Measurements from ENCODE around the gene PFN3. TPM values are rescaled to one million over a fixed set of nuclear protein-coding genes. Genes with fewer than 3 reads are reported as not detected.

The PFN3 gene
- total RNA-seq, 1 donor from 2014 or later, result not detected

GRCh38 chr5:177444106-177445051 is 43.9 kb upstream of the PFN3 start:
- TF ChIP-seq CTCF (IDR thresholded peaks at IDR 0.05), result no peak
- no peak overlapping the region for H3K27ac Mint-ChIP-seq (ENCODE audit: unreplicated experiment)
- H3K36me3 Mint-ChIP-seq (ENCODE audit: low read depth), result peaks cover 8% of the 10 kb centered on the region
- DNase-seq (ENCODE audit: low spot score), result no peak
- peaks cover 21% of the 10 kb centered on the region for H3K4me1 Mint-ChIP-seq (ENCODE audit: low read depth)
- H3K27me3 Mint-ChIP-seq (ENCODE audit: low read depth), result no peaks in the 10 kb centered on the region
- no peak overlapping the region for H3K4me3 Mint-ChIP-seq (ENCODE audit: unreplicated experiment)
- H3K9me3 Mint-ChIP-seq (ENCODE audit: low read depth), result no peaks in the 10 kb centered on the region

GRCh38 chr5:177443144-177443983 is 42.9 kb upstream of the PFN3 start:
- no peak for TF ChIP-seq CTCF (IDR thresholded peaks at IDR 0.05)
- H3K27ac Mint-ChIP-seq (ENCODE audit: unreplicated experiment), result no peak overlapping the region
- no peaks in the 10 kb centered on the region for H3K27me3 Mint-ChIP-seq (ENCODE audit: low read depth)
- DNase-seq (ENCODE audit: low spot score), result no peak
- no peaks in the 10 kb centered on the region for H3K9me3 Mint-ChIP-seq (ENCODE audit: low read depth)
- peaks cover 17% of the 10 kb centered on the region for H3K4me1 Mint-ChIP-seq (ENCODE audit: low read depth)
- H3K4me3 Mint-ChIP-seq (ENCODE audit: unreplicated experiment), result no peak overlapping the region
- H3K36me3 Mint-ChIP-seq (ENCODE audit: low read depth), result peaks cover 11% of the 10 kb centered on the region

- DNase-seq (ENCODE audit: low spot score), result no peak
- Mint-ChIP-seq H3K27me3 (ENCODE audit: low read depth) (no peaks in the 10 kb centered on the region), H3K36me3 (ENCODE audit: low read depth) (peaks cover 14% of the 10 kb centered on the region), H3K4me3 (ENCODE audit: unreplicated experiment) (no peak overlapping the region), H3K27ac (ENCODE audit: unreplicated experiment) (no peak overlapping the region), H3K4me1 (ENCODE audit: low read depth) (peaks cover 18% of the 10 kb centered on the region), H3K9me3 (ENCODE audit: low read depth) (no peaks in the 10 kb centered on the region)
- no peak for TF ChIP-seq CTCF (IDR thresholded peaks at IDR 0.05)
These were observed 41.8 kb upstream of the PFN3 start for GRCh38 chr5:177442066-177442826.

- H3K9me3 Mint-ChIP-seq (ENCODE audit: low read depth), result no peaks in the 10 kb centered on the region
- H3K36me3 Mint-ChIP-seq (ENCODE audit: low read depth), result peaks cover 18% of the 10 kb centered on the region
- no peaks in the 10 kb centered on the region for H3K27me3 Mint-ChIP-seq (ENCODE audit: low read depth)
- DNase-seq (ENCODE audit: low spot score), result no peak
- H3K4me3 Mint-ChIP-seq (ENCODE audit: unreplicated experiment), result no peak overlapping the region
- no peak overlapping the region for H3K27ac Mint-ChIP-seq (ENCODE audit: unreplicated experiment)
- H3K4me1 Mint-ChIP-seq (ENCODE audit: low read depth), result peaks cover 16% of the 10 kb centered on the region
- TF ChIP-seq CTCF (IDR thresholded peaks at IDR 0.05), result no peak
These were observed 40.7 kb upstream of the PFN3 start for GRCh38 chr5:177440990-177441780.

Measured in chondrocyte (in vitro differentiated cells).